CD4-positive, alpha-beta T cell (primary cell): Measurements from ENCODE around the gene REPS2. TPM values are rescaled to one million over a fixed set of nuclear protein-coding genes. Genes with fewer than 3 reads are reported as not detected.

Source experiments
- ATAC-seq: fragments of 200-7000 bp; cut with Tn5 transposase; one replicate; pipeline ENCODE4 v1.10.0; 2022; ENCODE audit warnings: mild to moderate bottlenecking; ENCODE audit not compliant: poor library complexity
- CTCF ChIA-PET: fragments of 350-600 bp; sonication (Branson Sonifier 250); formaldehyde crosslinking; loops from one replicate; lab custom pipeline; 2021; ENCODE audit warnings: antibody characterized with exemption, inconsistent platforms; lab: Charles Lee
- POLR2A ChIA-PET: fragments of 350-600 bp; sonication (Branson Sonifier 250); formaldehyde crosslinking; loops from one replicate; lab custom pipeline; 2021; ENCODE audit warnings: antibody characterized with exemption, inconsistent platforms; lab: Charles Lee
- DNase-seq, 14 experiments: peaks; one replicate each; pipeline ENCODE4 v3.0.0-alpha.2; 2013 to 2020; ENCODE audit warnings: mixed read lengths in 2 of 14
- H3K27ac ChIP-seq, 2 donors: one replicate each; pipeline versions ENCODE4 v1.5.1 to v1.7.0; 2013; ENCODE audit warnings: low read length in 2 of 2, low read depth in 1 of 2, mild to moderate bottlenecking in 1 of 2
- H3K27me3 ChIP-seq, 2 experiments: 1 replicate in 1 of 2; 2 replicates in 1 of 2; pipeline versions ENCODE4 v1.6.1 to v1.7.0; 2013; ENCODE audit warnings: low read length in 2 of 2, control low read depth in 1 of 2, mild to moderate bottlenecking in 1 of 2, moderate library complexity in 1 of 2; ENCODE audit not compliant: insufficient read depth in 2 of 2, control insufficient read depth in 1 of 2
- H3K36me3 ChIP-seq: one replicate; pipeline ENCODE4 v1.6.1; 2013; ENCODE audit warnings: low read length, control low read depth; ENCODE audit not compliant: insufficient read depth
- H3K4me1 ChIP-seq: one replicate; pipeline ENCODE4 v1.6.1; 2013; ENCODE audit warnings: low read length, control low read depth; ENCODE audit not compliant: insufficient read depth
- H3K4me3 ChIP-seq: one replicate; pipeline ENCODE4 v1.5.1; 2013; ENCODE audit warnings: mild to moderate bottlenecking, low read length, moderate library complexity
- H3K9me3 ChIP-seq, 2 experiments: 1 replicate in 1 of 2; 2 replicates in 1 of 2; pipeline versions ENCODE4 v1.6.1 to v1.7.0; 2013; ENCODE audit warnings: low read length in 2 of 2, mild to moderate bottlenecking in 2 of 2, control low read depth in 1 of 2, moderate library complexity in 1 of 2; ENCODE audit not compliant: control insufficient read depth in 1 of 2, insufficient read depth in 1 of 2
- H3K27ac Mint-ChIP-seq: one replicate; pipeline ENCODE4 v1.8.0; 2020; ENCODE audit warnings: mixed read lengths
- H3K27me3 Mint-ChIP-seq: one replicate; pipeline ENCODE4 v1.8.0; 2021; ENCODE audit warnings: mixed read lengths
- H3K36me3 Mint-ChIP-seq: one replicate; pipeline ENCODE4 v1.8.0; 2021; ENCODE audit warnings: low read depth, mixed read lengths
- H3K4me1 Mint-ChIP-seq: one replicate; pipeline ENCODE4 v1.8.0; 2021; ENCODE audit warnings: low read depth, mixed read lengths
- H3K4me3 Mint-ChIP-seq: one replicate; pipeline ENCODE4 v1.8.0; 2020; ENCODE audit warnings: mild to moderate bottlenecking, mixed read lengths
- H3K9me3 Mint-ChIP-seq: one replicate; pipeline ENCODE4 v1.8.0; 2020; ENCODE audit warnings: mixed read lengths
- intact Hi-C, 2 experiments: fragments of 100-400 bp; cut with DNase I in 1 of 2; cut with micrococcal nuclease in 1 of 2; formaldehyde crosslinking; loops; one replicate each; pipeline versions ENCODE4 v1.15.1 to v1.9.0; 2023 to 2025; cut with DNase I, micrococcal nuclease
- total RNA-seq, 174 experiments: library from RNA in 2 of 174; stranded (reverse) in 2 of 174; gene quantifications; one replicate each; pipeline ENCODE4 v1.2.3 and lab custom pipeline; 2021 to 2026
- TF ChIP-seq, protein P1 (sequence below): fragments of 200-600 bp; IDR thresholded peaks from one replicate; pipeline ENCODE4 v1.8.0; 2022; ENCODE audit warnings: antibody characterized with exemption, mild to moderate bottlenecking

Gene REPS2
- total RNA-seq, 2 experiments from 2014 or later: 0.53 to 0.60 TPM

GRCh38 chrX:17078031-17078720, 131.7 kb downstream of the REPS2 start:
- Mint-ChIP-seq H3K4me3 (no peak overlapping the region), H3K9me3 (no peaks in the 10 kb centered on the region), H3K4me1 (no peaks in the 10 kb centered on the region), H3K27ac (no peak overlapping the region), H3K36me3 (no peaks in the 10 kb centered on the region), H3K27me3 (no peaks in the 10 kb centered on the region)
- Histone ChIP-seq H3K9me3 (no peaks in the 10 kb centered on the region), H3K4me3 (no peak overlapping the region), H3K4me1 (no peaks in the 10 kb centered on the region), H3K27ac (no peak overlapping the region), H3K27me3 (no peaks in the 10 kb centered on the region), H3K36me3 (no peaks in the 10 kb centered on the region)
- intact Hi-C loops: no loop called here
- ATAC-seq: no peak
- CTCF ChIA-PET: no interaction called here
- DNase-seq: no peak
- POLR2A ChIA-PET: no interaction called here
- TF ChIP-seq, protein P1, sequence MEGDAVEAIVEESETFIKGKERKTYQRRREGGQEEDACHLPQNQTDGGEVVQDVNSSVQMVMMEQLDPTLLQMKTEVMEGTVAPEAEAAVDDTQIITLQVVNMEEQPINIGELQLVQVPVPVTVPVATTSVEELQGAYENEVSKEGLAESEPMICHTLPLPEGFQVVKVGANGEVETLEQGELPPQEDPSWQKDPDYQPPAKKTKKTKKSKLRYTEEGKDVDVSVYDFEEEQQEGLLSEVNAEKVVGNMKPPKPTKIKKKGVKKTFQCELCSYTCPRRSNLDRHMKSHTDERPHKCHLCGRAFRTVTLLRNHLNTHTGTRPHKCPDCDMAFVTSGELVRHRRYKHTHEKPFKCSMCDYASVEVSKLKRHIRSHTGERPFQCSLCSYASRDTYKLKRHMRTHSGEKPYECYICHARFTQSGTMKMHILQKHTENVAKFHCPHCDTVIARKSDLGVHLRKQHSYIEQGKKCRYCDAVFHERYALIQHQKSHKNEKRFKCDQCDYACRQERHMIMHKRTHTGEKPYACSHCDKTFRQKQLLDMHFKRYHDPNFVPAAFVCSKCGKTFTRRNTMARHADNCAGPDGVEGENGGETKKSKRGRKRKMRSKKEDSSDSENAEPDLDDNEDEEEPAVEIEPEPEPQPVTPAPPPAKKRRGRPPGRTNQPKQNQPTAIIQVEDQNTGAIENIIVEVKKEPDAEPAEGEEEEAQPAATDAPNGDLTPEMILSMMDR: no peak

DNA sequence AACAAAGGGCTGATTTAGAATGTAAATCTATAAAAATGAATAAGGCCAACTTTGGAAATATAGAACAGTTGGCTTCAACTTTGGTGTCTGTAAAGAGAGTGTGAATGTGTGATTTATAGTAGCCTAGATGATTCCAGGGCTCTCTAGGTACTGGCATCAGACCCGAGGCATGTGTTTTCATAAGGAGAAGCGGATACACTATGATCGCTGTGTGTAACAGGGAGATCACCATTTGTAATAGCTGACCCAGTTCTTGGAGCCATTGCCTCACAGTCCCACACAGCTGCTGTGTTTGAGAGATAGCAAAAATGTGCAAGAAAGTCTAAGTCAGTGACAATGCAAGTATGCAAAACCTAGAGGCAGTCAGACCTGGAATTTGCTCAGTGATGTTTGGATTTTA, 135.1 kb downstream of the REPS2 start:
- H3K4me1 Mint-ChIP-seq: no peaks in the 10 kb centered on the region
- intact Hi-C loops: no loop called here
- ATAC-seq (no peak), DNase-seq (no peak)
- no peaks in the 10 kb centered on the region for H3K36me3 Mint-ChIP-seq
- Histone ChIP-seq H3K27ac (no peak overlapping the region), H3K4me3 (no peak overlapping the region), H3K4me1 (no peaks in the 10 kb centered on the region), H3K9me3 (no peaks in the 10 kb centered on the region), H3K36me3 (no peaks in the 10 kb centered on the region), H3K27me3 (no peaks in the 10 kb centered on the region)
- no peaks in the 10 kb centered on the region for H3K9me3 Mint-ChIP-seq
- TF ChIP-seq, protein P1: no peak
- H3K4me3 Mint-ChIP-seq: no peak overlapping the region
- no peak overlapping the region for H3K27ac Mint-ChIP-seq
- POLR2A ChIA-PET: no interaction called here
- CTCF ChIA-PET: interaction anchor here (1.9 kb wide), 1 partner anchor 8 kb away, joined by 5 read pairs; no protein-coding TSS in a partner anchor
- H3K27me3 Mint-ChIP-seq: no peaks in the 10 kb centered on the region

GRCh38 chrX:17081968-17082367, 135.5 kb downstream of the REPS2 start:
- Histone ChIP-seq H3K27me3 (no peaks in the 10 kb centered on the region), H3K4me1 (no peaks in the 10 kb centered on the region), H3K4me3 (no peak overlapping the region), H3K36me3 (no peaks in the 10 kb centered on the region), H3K9me3 (no peaks in the 10 kb centered on the region), H3K27ac (no peak overlapping the region)
- Mint-ChIP-seq H3K4me1 (no peaks in the 10 kb centered on the region), H3K9me3 (no peaks in the 10 kb centered on the region), H3K4me3 (no peak overlapping the region), H3K27ac (no peak overlapping the region), H3K36me3 (no peaks in the 10 kb centered on the region), H3K27me3 (no peaks in the 10 kb centered on the region)
- CTCF ChIA-PET: interaction anchor here (0.7 to 1.9 kb wide), 2 partner anchors 9 to 160 kb away, joined by 4 to 5 read pairs; no protein-coding TSS in a partner anchor
- POLR2A ChIA-PET: no interaction called here
- intact Hi-C loops: no loop called here
- no peak for DNase-seq
- TF ChIP-seq, protein P1: no peak
- no peak for ATAC-seq
